Measurements from ENCODE around the gene FAAP100. TPM values are rescaled to one million over a fixed set of nuclear protein-coding genes. Genes with fewer than 3 reads are reported as not detected.
"Not testable (repeated sequence)": the region's sequence is repeated elsewhere in the genome, so short reads cannot be mapped to it uniquely, and the experiment has no call there.

The FAAP100 gene
- total RNA-seq, 1 donor from 2014 or later, result 41.4 TPM

GRCh38 chr17:81534157-81535006, 17.8 kb downstream of the FAAP100 start:
- TF ChIP-seq, protein P1, sequence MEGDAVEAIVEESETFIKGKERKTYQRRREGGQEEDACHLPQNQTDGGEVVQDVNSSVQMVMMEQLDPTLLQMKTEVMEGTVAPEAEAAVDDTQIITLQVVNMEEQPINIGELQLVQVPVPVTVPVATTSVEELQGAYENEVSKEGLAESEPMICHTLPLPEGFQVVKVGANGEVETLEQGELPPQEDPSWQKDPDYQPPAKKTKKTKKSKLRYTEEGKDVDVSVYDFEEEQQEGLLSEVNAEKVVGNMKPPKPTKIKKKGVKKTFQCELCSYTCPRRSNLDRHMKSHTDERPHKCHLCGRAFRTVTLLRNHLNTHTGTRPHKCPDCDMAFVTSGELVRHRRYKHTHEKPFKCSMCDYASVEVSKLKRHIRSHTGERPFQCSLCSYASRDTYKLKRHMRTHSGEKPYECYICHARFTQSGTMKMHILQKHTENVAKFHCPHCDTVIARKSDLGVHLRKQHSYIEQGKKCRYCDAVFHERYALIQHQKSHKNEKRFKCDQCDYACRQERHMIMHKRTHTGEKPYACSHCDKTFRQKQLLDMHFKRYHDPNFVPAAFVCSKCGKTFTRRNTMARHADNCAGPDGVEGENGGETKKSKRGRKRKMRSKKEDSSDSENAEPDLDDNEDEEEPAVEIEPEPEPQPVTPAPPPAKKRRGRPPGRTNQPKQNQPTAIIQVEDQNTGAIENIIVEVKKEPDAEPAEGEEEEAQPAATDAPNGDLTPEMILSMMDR (IDR thresholded peaks at IDR 0.05; ENCODE audit: insufficient read depth, low read length, poor library complexity, severe bottlenecking), result no peak
- no peak for DNase-seq (ENCODE audit: low read depth)
- H3K4me3 ChIP-seq (ENCODE audit: low read depth, low read length), result no peak overlapping the region
- H3K27me3 ChIP-seq (ENCODE audit: control insufficient read depth, insufficient read depth, low read length), result peaks cover 44% of the 10 kb centered on the region
- no peaks in the 10 kb centered on the region for H3K36me3 ChIP-seq (ENCODE audit: control insufficient read depth, insufficient read depth, low read length)

DNA sequence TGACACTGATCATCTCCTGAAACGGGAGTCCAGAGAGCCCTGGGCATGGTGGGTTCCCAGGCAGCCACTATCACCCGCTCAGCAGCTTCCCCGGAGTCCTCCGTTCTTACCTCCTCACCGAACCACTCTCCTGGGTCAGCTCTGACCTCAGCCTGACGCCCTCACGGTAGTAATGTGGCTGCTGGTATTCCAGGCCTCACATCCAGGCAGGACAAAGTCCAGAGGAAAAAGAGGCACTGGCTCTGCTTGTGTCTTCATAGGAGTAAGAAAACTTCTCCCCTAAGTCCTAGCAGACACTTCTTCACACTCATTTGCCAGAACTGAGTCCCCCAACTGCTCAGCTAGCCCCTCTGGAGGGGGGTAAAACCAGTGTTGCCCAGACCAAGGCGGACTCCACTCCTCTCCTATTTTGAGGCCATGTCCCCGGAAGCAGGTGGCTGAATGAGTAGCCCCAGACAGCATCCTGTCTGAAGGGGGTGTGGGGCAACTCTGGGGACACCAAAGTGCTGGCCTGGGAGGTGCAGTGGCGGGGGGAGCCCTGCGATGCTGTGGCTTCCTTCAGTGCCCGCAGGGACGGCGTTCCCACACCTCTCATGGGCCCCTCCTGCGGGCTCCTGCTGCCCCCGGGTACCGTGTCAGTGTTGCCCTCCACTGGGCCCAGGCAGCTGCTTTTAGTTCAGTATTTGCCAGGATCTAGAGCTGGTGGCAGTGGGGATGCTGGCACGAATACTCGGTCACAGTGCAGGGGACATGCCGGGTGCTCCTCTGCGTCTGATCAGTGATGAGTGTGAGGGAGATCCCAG, 18.6 kb downstream of the FAAP100 start:
- H3K27me3 ChIP-seq (ENCODE audit: control insufficient read depth, insufficient read depth, low read length), result peaks cover 52% of the 10 kb centered on the region
- TF ChIP-seq, protein P1 (IDR thresholded peaks at IDR 0.05; ENCODE audit: insufficient read depth, low read length, poor library complexity, severe bottlenecking), result no peak
- no peaks in the 10 kb centered on the region for H3K36me3 ChIP-seq (ENCODE audit: control insufficient read depth, insufficient read depth, low read length)
- no peak overlapping the region for H3K4me3 ChIP-seq (ENCODE audit: low read depth, low read length)
- DNase-seq (ENCODE audit: low read depth), result no peak

GRCh38 chr17:81532490-81533287, 19.5 kb downstream of the FAAP100 start:
- no peaks in the 10 kb centered on the region for H3K36me3 ChIP-seq (ENCODE audit: control insufficient read depth, insufficient read depth, low read length)
- peaks cover 60% of the 10 kb centered on the region for H3K27me3 ChIP-seq (ENCODE audit: control insufficient read depth, insufficient read depth, low read length)
- no peak for DNase-seq (ENCODE audit: low read depth)
- TF ChIP-seq, protein P1 (IDR thresholded peaks at IDR 0.05; ENCODE audit: insufficient read depth, low read length, poor library complexity, severe bottlenecking), result no peak
- H3K4me3 ChIP-seq (ENCODE audit: low read depth, low read length), result no peak overlapping the region

GRCh38 chr17:81531998-81532404, 20.2 kb downstream of the FAAP100 start:
- DNase-seq (ENCODE audit: low read depth); H3K36me3 ChIP-seq (ENCODE audit: control insufficient read depth, insufficient read depth, low read length); H3K4me3 ChIP-seq (ENCODE audit: low read depth, low read length): not testable (repeated sequence)
- peaks cover 62% of the 10 kb centered on the region for H3K27me3 ChIP-seq (ENCODE audit: control insufficient read depth, insufficient read depth, low read length)

DNA sequence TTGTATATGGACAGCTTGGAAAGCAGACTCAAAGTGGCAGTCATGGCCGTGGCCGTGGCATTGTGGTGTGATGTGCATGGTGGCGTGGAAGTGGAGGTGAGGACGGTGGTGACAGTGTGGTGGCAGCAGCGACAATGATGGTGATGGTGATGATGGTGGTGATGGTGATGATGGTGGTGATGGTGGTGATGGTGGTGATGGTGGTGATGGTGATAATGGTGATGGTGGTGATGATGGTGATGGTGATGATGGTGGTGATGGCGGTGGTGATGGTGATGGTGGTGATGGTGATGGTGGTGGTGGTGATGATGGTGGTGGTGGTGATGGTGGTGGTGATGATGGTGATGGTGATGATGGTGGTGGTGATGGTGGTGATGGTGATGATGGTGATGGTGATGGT, 21.1 kb downstream of the FAAP100 start:
- H3K36me3 ChIP-seq (ENCODE audit: control insufficient read depth, insufficient read depth, low read length); DNase-seq (ENCODE audit: low read depth); H3K4me3 ChIP-seq (ENCODE audit: low read depth, low read length): not testable (repeated sequence)
- peaks cover 58% of the 10 kb centered on the region for H3K27me3 ChIP-seq (ENCODE audit: control insufficient read depth, insufficient read depth, low read length)

- peaks cover 50% of the 10 kb centered on the region for H3K27me3 ChIP-seq (ENCODE audit: control insufficient read depth, insufficient read depth, low read length)
Observed at GRCh38 chr17:81529437-81529803, 22.7 kb downstream of the FAAP100 start.

More at GRCh38 chr17:81529437-81529803, 22.7 kb downstream of the FAAP100 start:
- Histone ChIP-seq H3K4me3 (ENCODE audit: low read depth, low read length) (no peak overlapping the region), H3K36me3 (ENCODE audit: control insufficient read depth, insufficient read depth, low read length) (no peaks in the 10 kb centered on the region)
- TF ChIP-seq, protein P1 (IDR thresholded peaks at IDR 0.05; ENCODE audit: insufficient read depth, low read length, poor library complexity, severe bottlenecking), result no peak
- no peak for DNase-seq (ENCODE audit: low read depth)

Measured in kidney epithelial cell (primary cell).